Breast epithelium (tissue), 3 donors: ENCODE data around the gene ZNF649.
"Not testable (repeated sequence)": the region's sequence is repeated elsewhere in the genome, so short reads cannot be mapped to it uniquely, and the experiment has no call there.

ENCODE experiments used
- POLR2A ChIP-seq: fragments of 450-650 bp; IDR thresholded peaks from one replicate; pipeline ENCODE4 v1.6.1; 2016; ENCODE audit warnings: antibody characterized with exemption, mild to moderate bottlenecking, moderate library complexity
- TF ChIP-seq, protein P1 (sequence below), 3 donors: fragments of 450-650 bp; IDR thresholded peaks; one replicate each; pipeline ENCODE4 v1.5.1; 2016 to 2017; ENCODE audit warnings: antibody characterized with exemption in 3 of 3, mild to moderate bottlenecking in 3 of 3, moderate library complexity in 3 of 3

DNA sequence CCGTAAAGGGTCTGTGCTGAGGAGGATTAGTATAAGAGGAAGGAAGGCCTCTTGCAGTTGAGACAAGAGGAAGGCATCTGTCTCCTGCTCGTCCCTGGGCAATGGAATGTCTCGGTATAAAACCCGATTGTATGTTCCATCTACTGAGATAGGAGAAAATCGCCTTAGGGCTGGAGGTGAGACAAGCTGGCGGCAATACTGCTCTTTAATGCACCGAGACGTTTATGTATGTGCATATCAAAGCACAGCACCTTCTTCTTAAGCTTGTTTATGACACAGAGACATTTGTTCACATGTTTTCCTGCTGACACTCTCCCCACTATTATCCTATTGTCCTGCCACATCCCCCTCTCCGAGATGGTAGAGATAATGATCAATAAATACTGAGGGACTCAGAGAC is 1.3 kb upstream of the ZNF649 start:
- TF ChIP-seq, protein P1, sequence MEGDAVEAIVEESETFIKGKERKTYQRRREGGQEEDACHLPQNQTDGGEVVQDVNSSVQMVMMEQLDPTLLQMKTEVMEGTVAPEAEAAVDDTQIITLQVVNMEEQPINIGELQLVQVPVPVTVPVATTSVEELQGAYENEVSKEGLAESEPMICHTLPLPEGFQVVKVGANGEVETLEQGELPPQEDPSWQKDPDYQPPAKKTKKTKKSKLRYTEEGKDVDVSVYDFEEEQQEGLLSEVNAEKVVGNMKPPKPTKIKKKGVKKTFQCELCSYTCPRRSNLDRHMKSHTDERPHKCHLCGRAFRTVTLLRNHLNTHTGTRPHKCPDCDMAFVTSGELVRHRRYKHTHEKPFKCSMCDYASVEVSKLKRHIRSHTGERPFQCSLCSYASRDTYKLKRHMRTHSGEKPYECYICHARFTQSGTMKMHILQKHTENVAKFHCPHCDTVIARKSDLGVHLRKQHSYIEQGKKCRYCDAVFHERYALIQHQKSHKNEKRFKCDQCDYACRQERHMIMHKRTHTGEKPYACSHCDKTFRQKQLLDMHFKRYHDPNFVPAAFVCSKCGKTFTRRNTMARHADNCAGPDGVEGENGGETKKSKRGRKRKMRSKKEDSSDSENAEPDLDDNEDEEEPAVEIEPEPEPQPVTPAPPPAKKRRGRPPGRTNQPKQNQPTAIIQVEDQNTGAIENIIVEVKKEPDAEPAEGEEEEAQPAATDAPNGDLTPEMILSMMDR (IDR thresholded peaks at IDR 0.05) = not testable (repeated sequence)
- not testable (repeated sequence) for TF ChIP-seq POLR2A
